GM18909 (cell line): ENCODE data around the gene FILIP1.
"Not testable (repeated sequence)": the region's sequence is repeated elsewhere in the genome, so short reads cannot be mapped to it uniquely, and the experiment has no call there.

Source experiments
- ATAC-seq: cut with Tn5 transposase; IDR thresholded peaks from one replicate; pipeline ENCODE4 v1.9.1; 2021; ENCODE audit warnings: mild to moderate bottlenecking; ENCODE audit not compliant: unreplicated experiment, poor library complexity

FILIP1 gene

DNA sequence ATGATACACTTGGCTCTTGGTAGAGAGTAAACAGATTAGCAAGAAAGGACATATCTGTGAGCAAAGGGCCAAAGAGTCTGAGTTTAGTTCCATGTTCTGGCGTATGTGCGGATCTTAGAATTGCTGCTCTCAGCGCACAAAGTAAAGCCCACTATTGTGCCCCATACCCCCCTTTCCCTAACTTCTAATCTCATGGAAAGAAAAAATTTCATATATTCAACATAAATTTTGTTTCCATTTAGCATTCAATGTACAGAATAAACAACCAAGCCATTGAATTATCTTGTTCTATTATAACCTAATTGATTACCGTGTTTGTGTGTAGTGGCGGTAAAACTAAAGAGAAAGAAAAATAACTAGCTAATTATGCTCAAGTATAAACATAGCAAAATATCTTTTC is 30.5 kb downstream of the FILIP1 start:
- ATAC-seq: no peak

DNA sequence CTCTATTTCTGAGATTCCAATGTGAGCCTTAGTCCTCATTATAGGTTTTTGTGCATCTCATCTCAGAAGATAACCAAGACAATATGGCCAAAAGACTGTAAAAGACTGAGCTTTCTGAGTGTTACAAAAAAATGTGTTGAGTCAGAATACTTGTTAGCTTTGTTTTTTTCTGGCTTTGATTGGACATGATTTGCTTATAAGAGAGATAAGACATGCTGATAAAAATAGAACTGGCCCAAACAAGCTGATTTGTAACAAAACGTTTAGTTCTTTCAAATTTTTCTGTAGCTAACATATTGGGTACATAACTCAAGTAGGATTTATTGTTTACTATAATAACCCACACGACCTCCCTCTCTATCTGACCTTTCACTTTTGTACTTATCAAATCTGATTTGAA is 32.9 kb downstream of the FILIP1 start:
- ATAC-seq: no peak

- no peak for ATAC-seq
Observed at GRCh38 chr6:75458895-75459294, 34.7 kb downstream of the FILIP1 start.

DNA sequence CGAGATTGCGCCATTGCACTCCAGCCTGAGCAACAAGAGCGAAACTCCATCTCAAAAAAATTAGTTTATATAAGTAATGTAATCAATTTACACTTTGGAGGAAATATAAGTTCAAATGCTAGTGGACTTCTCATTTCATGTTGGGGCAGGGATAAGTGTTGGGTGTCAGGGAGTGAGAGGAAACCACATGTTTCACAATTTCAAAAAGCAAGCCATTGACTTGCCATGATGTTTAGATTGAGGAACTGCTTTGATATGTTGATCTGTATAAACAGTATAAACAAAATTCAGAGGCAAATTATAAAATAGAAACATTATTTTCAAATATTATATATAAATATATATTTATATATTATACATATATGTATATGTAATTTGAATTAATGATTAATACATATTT is 42.7 kb downstream of the FILIP1 start:
- no peak for ATAC-seq

DNA sequence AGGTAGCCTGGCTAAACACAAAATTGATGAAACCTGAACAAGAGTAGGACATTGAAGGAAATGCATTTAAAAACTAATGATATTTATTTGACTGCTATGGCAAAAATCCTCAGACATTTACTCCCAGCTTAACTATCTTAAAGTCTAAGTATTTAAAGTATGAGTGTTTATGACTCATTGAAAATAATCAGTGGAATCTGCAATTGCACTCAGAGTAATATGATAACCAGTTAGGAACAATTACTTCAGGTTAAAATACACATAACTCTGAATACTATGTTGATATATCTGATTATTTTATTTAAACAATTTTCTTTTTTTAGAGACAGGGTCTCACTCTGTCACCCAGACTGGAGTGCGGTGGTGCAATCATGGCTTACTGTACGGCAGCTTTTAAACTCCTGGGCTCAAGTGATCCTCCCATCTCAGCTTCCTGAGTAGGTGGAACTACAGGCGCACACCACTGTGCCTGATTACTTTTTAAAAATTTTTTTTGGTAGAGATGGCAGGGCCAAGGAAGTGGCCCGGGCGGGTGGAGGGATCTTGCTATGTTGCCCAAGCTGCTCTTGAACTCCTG is 43.9 kb downstream of the FILIP1 start:
- no peak for ATAC-seq

DNA sequence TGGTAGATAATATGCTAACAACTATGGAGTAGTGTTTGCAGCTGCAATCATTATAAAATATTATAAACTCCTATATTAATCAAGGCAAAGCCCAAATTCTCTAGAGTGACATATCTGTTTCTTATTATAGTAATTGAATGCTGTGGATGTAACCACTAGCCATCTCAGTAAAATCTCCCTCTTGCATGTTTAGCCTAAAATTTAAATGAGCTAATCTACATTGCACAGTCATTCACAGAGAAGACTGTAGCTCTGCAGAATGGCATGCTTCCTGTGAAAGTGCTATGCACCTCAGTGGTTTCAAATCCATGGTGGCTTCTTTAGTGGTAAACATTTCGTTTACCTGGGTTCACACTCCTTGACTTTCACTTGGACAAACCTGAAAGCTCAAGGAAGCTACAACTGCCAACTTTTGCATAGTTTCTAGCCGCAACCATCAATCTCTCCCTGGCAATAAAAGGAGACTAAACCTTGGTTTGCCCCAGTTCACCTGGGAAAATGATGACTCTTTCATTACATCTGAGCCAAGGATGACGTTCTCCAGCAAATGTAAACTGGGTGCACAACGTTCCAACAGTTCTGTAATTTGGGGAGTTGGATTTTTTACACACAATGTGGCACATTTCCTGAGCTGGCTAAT is 47.2 kb downstream of the FILIP1 start:
- ATAC-seq: peak; percentile 69

- no peak for ATAC-seq
Observed at GRCh38 chr6:75445738-75446137, 47.9 kb downstream of the FILIP1 start.

- ATAC-seq: no peak
Observed at GRCh38 chr6:75444899-75445298, 48.7 kb downstream of the FILIP1 start.

DNA sequence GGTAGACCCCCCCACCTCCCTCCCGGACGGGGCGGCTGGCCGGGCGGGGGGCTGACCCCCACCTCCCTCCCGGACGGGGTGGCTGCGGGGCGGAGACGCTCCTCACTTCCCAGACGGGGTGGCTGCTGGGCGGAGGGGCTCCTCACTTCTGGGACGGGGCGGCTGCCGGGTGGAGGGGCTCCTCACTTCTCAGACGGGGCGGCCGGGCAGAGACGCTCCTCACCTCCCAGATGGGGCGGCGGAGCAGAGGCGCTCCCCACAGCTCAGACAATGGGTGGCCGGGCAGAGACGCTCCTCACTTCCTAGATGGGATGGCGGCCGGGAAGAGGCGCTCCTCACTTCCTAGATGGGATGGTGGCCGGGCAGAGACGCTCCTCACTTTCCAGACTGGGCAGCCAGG is 51.7 kb downstream of the FILIP1 start:
- ATAC-seq: not testable (repeated sequence)

DNA sequence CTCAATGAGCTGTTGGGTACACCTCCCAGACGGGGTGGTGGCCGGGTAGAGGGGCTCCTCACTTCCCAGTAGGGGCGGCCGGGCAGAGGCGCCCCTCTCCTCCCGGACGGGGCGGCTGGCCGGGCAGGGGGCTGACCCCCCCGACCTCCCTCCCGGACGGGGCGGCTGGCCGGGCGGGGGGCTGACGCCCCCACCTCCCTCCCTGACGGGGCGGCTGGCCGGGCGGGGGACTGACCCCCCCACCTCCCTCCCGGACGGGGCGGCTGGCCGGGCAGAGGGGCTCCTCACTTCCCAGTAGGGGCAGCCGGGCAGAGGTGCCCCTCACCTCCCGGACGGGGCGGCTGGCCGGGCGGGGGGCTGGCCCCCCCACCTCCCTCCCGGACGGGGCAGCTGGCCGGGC is 52.1 kb downstream of the FILIP1 start:
- ATAC-seq: not testable (repeated sequence)

DNA sequence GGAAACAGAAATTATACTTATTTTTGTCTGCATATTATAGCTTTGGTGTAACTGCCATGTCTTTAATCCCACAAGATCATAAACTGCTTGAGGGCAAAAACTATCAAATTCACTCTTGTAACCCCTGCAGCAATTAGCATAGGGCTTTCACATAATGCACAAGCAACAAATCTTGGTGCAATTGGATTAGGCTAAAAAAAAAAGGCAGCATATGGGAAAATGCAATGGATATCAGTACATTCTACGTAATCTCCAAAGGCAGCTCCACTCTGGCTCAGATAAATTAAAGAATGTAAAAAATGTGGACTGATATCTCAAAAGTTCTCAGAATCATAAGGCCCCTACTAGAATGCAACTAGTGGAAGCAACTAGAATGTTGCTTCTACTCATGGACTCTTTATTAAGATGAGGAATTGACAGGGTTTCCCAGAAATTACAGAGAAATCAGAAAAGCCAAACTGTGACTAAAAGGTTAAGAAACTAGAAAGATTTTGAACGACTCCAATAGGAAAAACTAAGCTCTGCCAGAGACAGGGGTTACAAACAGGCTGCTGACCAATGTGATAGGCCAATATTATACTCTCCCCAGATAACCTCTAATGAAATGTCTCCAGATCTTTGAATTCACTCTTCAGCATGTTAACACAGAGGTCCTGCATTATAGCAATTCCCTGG is 55.0 kb downstream of the FILIP1 start:
- ATAC-seq: no peak

- ATAC-seq: no peak
Observed at GRCh38 chr6:75438013-75438431, 55.6 kb downstream of the FILIP1 start.

DNA sequence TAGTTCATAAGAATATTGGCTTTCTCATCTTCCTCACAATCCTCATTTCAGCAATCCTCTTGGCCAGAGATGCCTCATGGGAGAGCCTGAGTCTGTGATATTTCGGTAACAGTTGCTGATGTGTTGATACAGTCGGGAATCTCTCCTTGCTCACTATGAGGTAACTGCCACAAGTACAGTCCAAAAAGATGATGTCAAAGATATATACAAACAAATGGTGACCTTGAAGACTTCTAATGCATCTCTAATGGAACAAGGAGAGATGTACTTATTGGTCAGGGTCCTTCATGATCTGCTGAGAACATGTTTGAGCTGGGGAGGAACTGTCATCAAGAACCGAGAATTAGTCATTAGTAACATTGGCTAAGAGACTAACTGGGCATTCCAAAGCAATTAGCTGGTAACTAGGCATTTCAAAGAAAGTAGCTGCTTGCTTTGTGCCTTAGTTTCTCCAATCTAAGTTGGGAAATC is 56.1 kb downstream of the FILIP1 start:
- no peak for ATAC-seq

DNA sequence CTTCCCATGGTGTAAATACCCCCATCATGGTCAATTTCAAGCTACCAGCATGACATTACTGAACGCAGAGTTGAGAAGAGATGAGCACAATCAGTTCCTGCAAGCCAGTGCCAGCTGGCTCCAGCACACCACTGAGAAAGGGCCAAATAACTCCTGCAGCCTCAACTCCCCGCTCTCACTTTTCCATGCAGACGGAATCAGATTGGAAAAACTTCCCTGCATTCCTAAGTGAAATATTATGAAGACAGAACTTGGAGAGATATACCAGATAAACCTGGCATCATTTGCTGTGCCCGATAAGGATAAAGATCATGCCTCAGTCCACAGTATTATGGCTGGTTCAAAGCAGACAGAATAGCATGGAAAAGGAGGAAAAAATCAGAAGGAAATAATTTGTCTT is 56.7 kb downstream of the FILIP1 start:
- no peak for ATAC-seq

DNA sequence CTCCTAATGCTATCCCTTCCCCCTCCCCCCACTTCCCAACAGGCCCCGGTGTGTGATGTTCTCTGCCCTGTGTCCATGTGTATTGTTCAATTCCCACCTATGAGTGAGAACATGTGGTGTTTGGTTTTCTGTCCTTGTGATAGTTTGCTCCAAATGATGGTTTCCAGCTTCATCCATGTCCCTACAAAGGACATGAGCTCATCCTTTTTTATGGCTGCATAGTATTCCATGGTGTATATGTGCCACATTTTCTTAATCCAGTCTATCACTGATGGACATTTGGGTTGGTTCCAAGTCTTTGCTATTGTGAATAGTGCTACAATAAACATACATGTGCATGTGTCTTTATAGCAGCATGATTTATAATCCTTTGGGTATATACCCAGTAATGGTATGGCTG is 60.8 kb downstream of the FILIP1 start:
- ATAC-seq: not testable (repeated sequence)

GRCh38 chr6:75431379-75431778 is 62.2 kb downstream of the FILIP1 start:
- no peak for ATAC-seq

GRCh38 chr6:75430631-75431325 is 62.8 kb downstream of the FILIP1 start:
- no peak for ATAC-seq

- no peak for ATAC-seq
Observed at GRCh38 chr6:75429061-75429703, 64.4 kb downstream of the FILIP1 start.

- ATAC-seq: no peak
Observed at GRCh38 chr6:75428204-75428603, 65.4 kb downstream of the FILIP1 start.

GRCh38 chr6:75427329-75427728 is 66.3 kb downstream of the FILIP1 start:
- ATAC-seq: no peak
